ENCODE results near the gene DHX16. TPM values are rescaled to one million over a fixed set of nuclear protein-coding genes. Genes with fewer than 3 reads are reported as not detected.

DHX16 gene
- total RNA-seq, 1 experiment from 2014 or later: 34.8 TPM

DNA sequence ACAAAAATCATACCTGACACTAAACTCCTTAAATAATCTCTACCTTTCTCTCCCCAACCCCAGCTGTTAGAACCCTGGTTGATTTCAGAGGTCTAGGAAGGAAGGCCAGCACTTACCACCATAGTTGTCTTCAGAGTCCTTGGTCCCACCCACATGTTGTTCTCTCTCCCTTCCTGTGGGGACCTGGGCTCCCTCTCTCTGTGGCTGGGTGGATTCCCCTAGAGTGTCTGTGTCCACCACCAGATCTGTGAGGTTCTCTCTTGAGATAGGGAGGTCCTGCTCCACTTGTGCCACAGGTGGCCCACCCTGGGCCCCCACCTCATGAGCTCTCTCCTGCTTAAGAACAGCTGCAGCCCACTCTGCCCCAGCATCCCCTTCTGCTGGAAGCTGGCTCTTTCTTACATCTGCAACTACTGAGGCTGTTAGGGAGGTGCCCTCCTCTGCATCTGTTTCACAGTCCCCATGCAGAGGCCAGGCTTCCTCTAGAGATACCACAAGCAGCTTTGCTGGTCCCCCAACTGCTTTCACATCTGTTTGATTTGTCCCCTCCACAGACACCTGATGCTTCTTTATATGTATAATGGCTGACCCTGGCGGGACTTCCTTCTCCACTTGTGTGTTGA, 39.1 kb upstream of the DHX16 start:
- peaks cover 17% of the 10 kb centered on the region in 2 experiments for H3K4me1 Mint-ChIP-seq
- no peak overlapping the region for H3T11ph ChIP-seq (ENCODE audit: low read length)
- no peaks in the 10 kb centered on the region for H3K9me3 ChIP-seq (ENCODE audit: control insufficient read depth, low read depth, low read length)
- no peaks in the 10 kb centered on the region for H3K79me2 ChIP-seq (ENCODE audit: insufficient read depth, low read length)
- H2BK15ac ChIP-seq (ENCODE audit: low read depth, low read length): no peak overlapping the region
- no peak overlapping the region for H2AFZ ChIP-seq (ENCODE audit: low read length)
- H3K27me3 ChIP-seq (ENCODE audit: insufficient read depth, low read length): no peaks in the 10 kb centered on the region
- H2AK5ac ChIP-seq (ENCODE audit: insufficient read length, low read length): no peak overlapping the region
- H3K14ac ChIP-seq (ENCODE audit: insufficient read depth, low read length): no peak overlapping the region
- H3K23ac ChIP-seq (ENCODE audit: insufficient read length, low read depth, low read length): no peak overlapping the region
- TF ChIP-seq CTCF (conservative IDR thresholded peaks at IDR 0.05): no peak
- H3K79me1 ChIP-seq (ENCODE audit: insufficient read depth, low read depth, low read length, poor library complexity, severe bottlenecking): no peaks in the 10 kb centered on the region
- H3K4ac ChIP-seq (ENCODE audit: low read depth, low read length): no peak overlapping the region
- peaks cover 5% of the 10 kb centered on the region for H3K23me2 ChIP-seq (ENCODE audit: insufficient read length, low read depth, low read length, poor library complexity, severe bottlenecking)
- H4K91ac ChIP-seq (ENCODE audit: insufficient read length, low read depth, low read length): no peak overlapping the region
- H3K9me3 Mint-ChIP-seq: no peaks in the 10 kb centered on the region
- no peaks in the 10 kb centered on the region for H3K4me1 ChIP-seq (ENCODE audit: insufficient read depth, low read length)
- no peak overlapping the region for H3K4me2 ChIP-seq (ENCODE audit: insufficient read depth, insufficient read length, low read length)
- no peak overlapping the region for H2BK12ac ChIP-seq (ENCODE audit: insufficient read length, low read depth, low read length)
- H2BK5ac ChIP-seq (ENCODE audit: insufficient read length, low read length): no peak overlapping the region
- H2BK120ac ChIP-seq (ENCODE audit: low read depth, low read length, poor library complexity, severe bottlenecking): no peak overlapping the region
- no peak overlapping the region for H3K27ac Mint-ChIP-seq
- no peak overlapping the region for H3K18ac ChIP-seq (ENCODE audit: insufficient read length, low read depth, low read length)
- H3K9ac ChIP-seq (ENCODE audit: extremely low read depth, insufficient read length, low read length): no peak overlapping the region
- H3K4me3 Mint-ChIP-seq: no peak overlapping the region
- no peak overlapping the region for H4K5ac ChIP-seq (ENCODE audit: insufficient read length, low read depth, low read length)
- H3K56ac ChIP-seq (ENCODE audit: insufficient read length, low read depth, low read length): no peak overlapping the region
- WGBS (ENCODE audit: extremely low coverage, insufficient read length, low lambda C conversion rate): no CpG with 5 or more reads among the region's 1 CpG
- no peak overlapping the region for H4K8ac ChIP-seq (replicated peaks; ENCODE audit: insufficient read length, low read depth, low read length)
- H4K20me1 ChIP-seq (ENCODE audit: control insufficient read depth, insufficient read depth, insufficient read length): no peaks in the 10 kb centered on the region
- H3K27ac ChIP-seq (ENCODE audit: insufficient read length, low read depth, low read length): no peak overlapping the region
- no peak for DNase-seq
- peaks cover 56 to 79% (median 77%) of the 10 kb centered on the region in 3 experiments; a peak in 6 of 7 replicates for H3K36me3 Mint-ChIP-seq (ENCODE audit: insufficient read depth in 1 of 3, low read depth in 3 of 3)
- no peaks in the 10 kb centered on the region for H3K27me3 Mint-ChIP-seq (ENCODE audit: low read depth)
- H2BK20ac ChIP-seq (ENCODE audit: low read depth, low read length, poor library complexity, severe bottlenecking): no peak overlapping the region

All from H9 (cell line).